HepG2 (cell line): ENCODE data around the gene PNMA8C. TPM values are rescaled to one million over a fixed set of nuclear protein-coding genes. Genes with fewer than 3 reads are reported as not detected.

Source experiments
- CBX5 ChIP-seq: sonication (generic); formaldehyde crosslinking; IDR thresholded peaks from 2 replicates; pipeline ENCODE4 v1.4.0; 2020; ENCODE audit warnings: missing genetic modification reagents, borderline replicate concordance
- HBP1 ChIP-seq: IDR thresholded peaks from 2 replicates; pipeline ENCODE4 v1.6.1; 2016; ENCODE audit warnings: low read depth, control low read depth
- HMGXB3 ChIP-seq: sonication (generic); formaldehyde crosslinking; IDR thresholded peaks from 2 replicates; pipeline ENCODE4 v1.4.0; 2020; ENCODE audit warnings: missing genetic modification reagents, borderline replicate concordance
- SPEN ChIP-seq: sonication (generic); formaldehyde crosslinking; IDR thresholded peaks from 2 replicates; pipeline ENCODE4 v1.5.1; 2020; ENCODE audit warnings: low read depth, mild to moderate bottlenecking, missing genetic modification reagents
- ZNF205 ChIP-seq: IDR thresholded peaks from 2 replicates; pipeline ENCODE4 v1.6.1; 2018; ENCODE audit warnings: missing biosample characterization, missing genetic modification reagents
- ZNF280D ChIP-seq: sonication (generic); formaldehyde crosslinking; IDR thresholded peaks from 2 replicates; pipeline ENCODE4 v1.5.1; 2020; ENCODE audit warnings: mild to moderate bottlenecking, missing genetic modification reagents
- ZNF557 ChIP-seq: sonication (generic); formaldehyde crosslinking; IDR thresholded peaks from 2 replicates; pipeline ENCODE4 v1.4.0; 2020; ENCODE audit warnings: missing genetic modification reagents
- ZNF574 ChIP-seq: sonication (generic); formaldehyde crosslinking; IDR thresholded peaks from 2 replicates; pipeline ENCODE4 v1.4.0; 2020; ENCODE audit warnings: missing genetic modification reagents
- ZNF605 ChIP-seq: sonication (generic); formaldehyde crosslinking; IDR thresholded peaks from 2 replicates; pipeline ENCODE4 v1.8.0; 2022; ENCODE audit warnings: mild to moderate bottlenecking, missing genetic modification reagents
- ZNF652 ChIP-seq: IDR thresholded peaks from 2 replicates; pipeline ENCODE4 v1.6.1; 2016; ENCODE audit warnings: low read depth, borderline replicate concordance
- ZNF746 ChIP-seq: sonication (generic); formaldehyde crosslinking; IDR thresholded peaks from 2 replicates; pipeline ENCODE4 v1.8.0; 2022; ENCODE audit warnings: mild to moderate bottlenecking, missing genetic modification reagents
- ZNF777 ChIP-seq: sonication (generic); formaldehyde crosslinking; IDR thresholded peaks from 2 replicates; pipeline ENCODE4 v1.4.0; 2020; ENCODE audit warnings: missing genetic modification reagents
- ZSCAN20 ChIP-seq: sonication (generic); formaldehyde crosslinking; IDR thresholded peaks from 2 replicates; pipeline ENCODE4 v1.4.0; 2020; ENCODE audit warnings: missing genetic modification reagents, mild to moderate bottlenecking, borderline replicate concordance
- polyA plus RNA-seq, 8 experiments: library from polyadenylated mRNA; depleted of rRNA in 3 of 8; stranded (reverse) in 7 of 8; unstranded in 1 of 8; fragments of >200 nt; fragmentation: Illumina TruSeq in 4 of 8; extraction: Trizol in 4 of 8; gene quantifications; 2 replicates each; pipeline versions ENCODE4 v1.2.1 to v1.2.3, GENCODE V29; 2011 to 2016; ENCODE audit warnings: low read depth in 4 of 8, missing spikeins in 1 of 8, mixed read lengths in 1 of 8; ENCODE audit not compliant: insufficient read depth in 1 of 8
- total RNA-seq, 5 experiments: library from RNA; depleted of rRNA; stranded (reverse); fragments of >200 nt; fragmentation: Illumina TruSeq; extraction: Trizol; gene quantifications; 2 replicates each; pipeline ENCODE4 v1.2.3, GENCODE V29; 2016; ENCODE audit warnings: low read depth in 1 of 5

The PNMA8C gene
- total and polyA plus RNA-seq, 2 of the 13 experiments (the other 11 are each of a cell fraction or from before 2014, with no cell fraction given) = not detected

- TF ChIP-seq ZNF574 = peak; percentile 60; the same call in 1 of the 2 replicates
- no peak for TF ChIP-seq ZNF746 (CRISPR knock-in tag)
- TF ChIP-seq ZNF605 (CRISPR knock-in tag) = peak; percentile 49; the same call in 1 of the 2 replicates
- TF ChIP-seq ZNF205 (CRISPR knock-in tag) = no peak; the same call in 1 of the 2 replicates
- 0 out of 2 replicates have a peak, but pooled peaks have one; percentile 7 for TF ChIP-seq ZSCAN20 (CRISPR knock-in tag)
- TF ChIP-seq SPEN (CRISPR knock-in tag) = 0 out of 2 replicates have a peak, but pooled peaks have one; percentile 3
- TF ChIP-seq CBX5 (CRISPR knock-in tag) = peak; percentile 31; the same call in 1 of the 2 replicates
- TF ChIP-seq HBP1 (CRISPR knock-in tag) = no peak
- TF ChIP-seq ZNF280D (CRISPR knock-in tag) = 0 out of 2 replicates have a peak, but pooled peaks have one; percentile 23
- TF ChIP-seq ZNF777 (CRISPR knock-in tag) = peak; percentile 41; the same call in 1 of the 2 replicates
- no peak for TF ChIP-seq ZNF652 (CRISPR knock-in tag)
- TF ChIP-seq ZNF557 (CRISPR knock-in tag) = 0 out of 2 replicates have a peak, but pooled peaks have one; percentile 1
- TF ChIP-seq HMGXB3 (CRISPR knock-in tag) = no peak
Measured at GRCh38 chr19:46404753-46405468, 23.8 kb downstream of the PNMA8C start (continued).
